Measurements from ENCODE around the gene HSDL2.

- TF ChIP-seq POLR2A (IDR thresholded peaks at IDR 0.05; ENCODE audit: extremely low read depth, insufficient read length) (no peak), MAX (IDR thresholded peaks at IDR 0.05; ENCODE audit: low read depth, low read length) (no peak), MYC (IDR thresholded peaks at IDR 0.05; ENCODE audit: low read depth, low read length) (no peak)
- TF ChIP-seq, protein P1, sequence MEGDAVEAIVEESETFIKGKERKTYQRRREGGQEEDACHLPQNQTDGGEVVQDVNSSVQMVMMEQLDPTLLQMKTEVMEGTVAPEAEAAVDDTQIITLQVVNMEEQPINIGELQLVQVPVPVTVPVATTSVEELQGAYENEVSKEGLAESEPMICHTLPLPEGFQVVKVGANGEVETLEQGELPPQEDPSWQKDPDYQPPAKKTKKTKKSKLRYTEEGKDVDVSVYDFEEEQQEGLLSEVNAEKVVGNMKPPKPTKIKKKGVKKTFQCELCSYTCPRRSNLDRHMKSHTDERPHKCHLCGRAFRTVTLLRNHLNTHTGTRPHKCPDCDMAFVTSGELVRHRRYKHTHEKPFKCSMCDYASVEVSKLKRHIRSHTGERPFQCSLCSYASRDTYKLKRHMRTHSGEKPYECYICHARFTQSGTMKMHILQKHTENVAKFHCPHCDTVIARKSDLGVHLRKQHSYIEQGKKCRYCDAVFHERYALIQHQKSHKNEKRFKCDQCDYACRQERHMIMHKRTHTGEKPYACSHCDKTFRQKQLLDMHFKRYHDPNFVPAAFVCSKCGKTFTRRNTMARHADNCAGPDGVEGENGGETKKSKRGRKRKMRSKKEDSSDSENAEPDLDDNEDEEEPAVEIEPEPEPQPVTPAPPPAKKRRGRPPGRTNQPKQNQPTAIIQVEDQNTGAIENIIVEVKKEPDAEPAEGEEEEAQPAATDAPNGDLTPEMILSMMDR (IDR thresholded peaks at IDR 0.05; ENCODE audit: low read depth, low read length), result no peak
Measured at GRCh38 chr9:112502175-112502946, 122.5 kb downstream of the HSDL2 start.

All from NB4 (cell line).